GM10266 (cell line): Measurements from ENCODE around the gene SECTM1.

Source experiments
- DNase-seq: peaks from one replicate; pipeline ENCODE4 v3.0.0; 2012; ENCODE audit errors: extremely low spot score
- TF ChIP-seq, protein P1 (sequence below): IDR thresholded peaks from 2 replicates; pipeline ENCODE4 v1.5.1; 2012; ENCODE audit warnings: mild to moderate bottlenecking, low read depth; ENCODE audit not compliant: control insufficient read depth, insufficient read depth; ENCODE audit errors: missing control alignments

The SECTM1 gene

DNA sequence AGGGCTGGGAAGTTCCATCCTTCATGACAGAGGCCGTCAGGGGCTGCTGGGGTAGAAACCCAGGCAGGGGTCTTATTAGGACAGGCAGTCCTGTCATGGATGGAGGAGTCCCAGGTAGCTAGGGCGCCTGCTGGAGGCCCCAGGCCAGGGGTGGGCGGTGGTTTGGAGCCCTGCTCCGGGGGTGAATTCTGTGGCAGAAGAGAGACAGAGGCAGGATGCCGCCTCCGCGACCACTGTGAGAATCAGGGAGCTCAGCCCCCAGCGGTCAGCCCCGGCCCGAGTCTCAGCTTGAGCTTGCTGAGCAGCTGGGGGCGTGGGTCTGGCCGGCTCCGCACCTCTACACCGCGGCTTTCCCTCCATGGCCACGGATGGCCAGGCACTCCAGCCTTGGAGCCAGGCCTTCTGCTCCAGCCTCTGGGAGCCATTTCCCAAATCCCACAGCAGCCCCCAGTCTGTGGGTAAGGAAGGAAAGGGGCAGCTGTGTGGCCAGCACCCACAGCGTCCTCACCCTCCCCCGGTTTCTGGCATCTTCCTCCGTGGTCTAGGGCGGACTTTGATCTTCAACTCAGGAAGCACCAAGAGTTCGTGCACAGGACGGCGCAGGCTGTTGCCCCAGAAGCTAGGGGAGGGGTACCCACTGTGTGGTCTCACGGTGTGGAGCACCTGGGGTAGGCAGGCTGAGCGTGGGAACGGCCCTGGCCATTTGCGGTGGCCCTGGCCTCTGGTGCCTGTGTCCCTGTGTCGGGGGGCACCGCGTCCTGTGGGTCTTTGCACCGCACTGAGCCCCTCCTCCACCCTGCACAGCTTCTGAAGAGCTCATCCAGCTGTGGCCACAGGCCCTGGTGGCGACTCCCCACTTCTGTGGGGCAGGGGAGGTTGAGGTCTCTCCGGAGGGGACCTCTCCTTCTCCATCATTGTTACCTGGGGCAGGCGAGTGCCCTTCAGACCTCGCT is 30.3 kb downstream of the SECTM1 start:
- TF ChIP-seq, protein P1, sequence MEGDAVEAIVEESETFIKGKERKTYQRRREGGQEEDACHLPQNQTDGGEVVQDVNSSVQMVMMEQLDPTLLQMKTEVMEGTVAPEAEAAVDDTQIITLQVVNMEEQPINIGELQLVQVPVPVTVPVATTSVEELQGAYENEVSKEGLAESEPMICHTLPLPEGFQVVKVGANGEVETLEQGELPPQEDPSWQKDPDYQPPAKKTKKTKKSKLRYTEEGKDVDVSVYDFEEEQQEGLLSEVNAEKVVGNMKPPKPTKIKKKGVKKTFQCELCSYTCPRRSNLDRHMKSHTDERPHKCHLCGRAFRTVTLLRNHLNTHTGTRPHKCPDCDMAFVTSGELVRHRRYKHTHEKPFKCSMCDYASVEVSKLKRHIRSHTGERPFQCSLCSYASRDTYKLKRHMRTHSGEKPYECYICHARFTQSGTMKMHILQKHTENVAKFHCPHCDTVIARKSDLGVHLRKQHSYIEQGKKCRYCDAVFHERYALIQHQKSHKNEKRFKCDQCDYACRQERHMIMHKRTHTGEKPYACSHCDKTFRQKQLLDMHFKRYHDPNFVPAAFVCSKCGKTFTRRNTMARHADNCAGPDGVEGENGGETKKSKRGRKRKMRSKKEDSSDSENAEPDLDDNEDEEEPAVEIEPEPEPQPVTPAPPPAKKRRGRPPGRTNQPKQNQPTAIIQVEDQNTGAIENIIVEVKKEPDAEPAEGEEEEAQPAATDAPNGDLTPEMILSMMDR: no peak
- DNase-seq: no peak

DNA sequence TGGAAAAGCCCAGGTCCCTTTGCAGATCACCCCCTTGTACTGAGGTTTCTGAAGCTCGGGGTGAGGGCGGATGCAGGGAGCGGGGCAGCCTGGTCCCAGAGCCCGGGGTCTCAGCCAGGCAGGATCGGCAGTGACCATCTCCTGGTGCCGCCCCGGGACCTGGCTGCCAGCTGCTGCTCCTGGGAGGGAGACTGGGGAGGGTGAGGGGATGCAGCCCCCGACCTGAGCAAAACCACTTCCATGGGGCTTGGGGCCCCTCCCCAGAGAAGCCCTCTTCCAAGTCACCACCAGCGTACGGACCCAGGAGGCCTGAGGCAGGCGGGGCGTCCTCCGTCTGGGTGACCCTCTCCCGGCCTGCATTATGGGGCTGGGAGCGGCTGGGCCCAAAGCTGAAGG is 31.0 kb downstream of the SECTM1 start:
- DNase-seq: no peak
- TF ChIP-seq, protein P1: no peak

GRCh38 chr17:82301916-82302567 is 31.5 kb downstream of the SECTM1 start:
- TF ChIP-seq, protein P1: no peak
- DNase-seq: peak; percentile 80

GRCh38 chr17:82301300-82301915 is 32.2 kb downstream of the SECTM1 start:
- no peak for DNase-seq
- TF ChIP-seq, protein P1: no peak

DNA sequence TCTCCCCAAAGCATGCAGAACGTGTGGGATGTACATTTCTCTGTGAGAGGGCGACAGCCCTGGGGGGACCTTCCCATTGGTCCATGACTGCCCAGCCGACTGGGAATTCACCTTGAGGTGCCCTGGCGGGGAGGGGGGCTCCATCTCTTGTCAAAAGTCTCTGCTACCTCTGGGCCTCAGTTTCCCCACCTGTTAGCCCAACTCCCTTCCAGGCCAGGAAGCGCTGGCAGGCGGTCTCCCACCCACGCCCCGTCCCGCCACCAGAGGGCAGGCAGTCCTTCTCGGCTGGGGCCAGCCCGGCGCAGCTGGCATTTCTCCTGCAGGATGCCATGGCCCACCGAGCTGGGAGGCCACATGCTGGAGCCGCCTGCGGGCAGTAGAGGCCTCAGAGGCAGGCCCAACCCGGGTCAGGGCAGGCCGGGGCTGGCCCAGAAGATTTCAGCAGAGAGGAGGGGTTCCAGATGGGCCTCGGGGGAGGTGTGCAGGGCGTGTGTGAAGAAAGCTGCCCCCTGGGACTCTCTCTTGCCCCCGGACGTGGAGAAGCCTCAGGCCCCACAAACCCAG is 32.8 kb downstream of the SECTM1 start:
- TF ChIP-seq, protein P1: peak; percentile 82
- DNase-seq: peak; percentile 73

- TF ChIP-seq, protein P1: no peak
- DNase-seq: no peak
Measured at GRCh38 chr17:82300228-82300627, 33.3 kb downstream of the SECTM1 start.
